ENCODE measurements around the gene WIPF3. TPM values are rescaled to one million over a fixed set of nuclear protein-coding genes. Genes with fewer than 3 reads are reported as not detected.

The WIPF3 gene
- total RNA-seq, 1 donor from 2014 or later: 0.37 TPM

- Mint-ChIP-seq H3K4me3 (ENCODE audit: unreplicated experiment) (no peak overlapping the region), H3K27ac (ENCODE audit: unreplicated experiment) (no peak overlapping the region), H3K4me1 (ENCODE audit: low read depth, unreplicated experiment) (no peaks in the 10 kb centered on the region), H3K36me3 (ENCODE audit: unreplicated experiment) (no peaks in the 10 kb centered on the region), H3K27me3 (ENCODE audit: unreplicated experiment) (peaks cover 19% of the 10 kb centered on the region), H3K9me3 (ENCODE audit: unreplicated experiment) (peaks cover 10% of the 10 kb centered on the region)
- TF ChIP-seq CTCF (IDR thresholded peaks at IDR 0.05; ENCODE audit: partially characterized antibody, unreplicated experiment): no peak
- DNase-seq: no peak
These were observed 4.4 kb upstream of the WIPF3 start for GRCh38 chr7:29801929-29802328.

GRCh38 chr7:29805031-29805430 is 1.3 kb upstream of the WIPF3 start:
- TF ChIP-seq CTCF (IDR thresholded peaks at IDR 0.05; ENCODE audit: partially characterized antibody, unreplicated experiment): no peak
- no peak overlapping the region for H3K27ac Mint-ChIP-seq (ENCODE audit: unreplicated experiment)
- no peaks in the 10 kb centered on the region for H3K36me3 Mint-ChIP-seq (ENCODE audit: unreplicated experiment)
- H3K9me3 Mint-ChIP-seq (ENCODE audit: unreplicated experiment): peaks cover 13% of the 10 kb centered on the region
- H3K4me1 Mint-ChIP-seq (ENCODE audit: low read depth, unreplicated experiment): no peaks in the 10 kb centered on the region
- DNase-seq: no peak
- H3K27me3 Mint-ChIP-seq (ENCODE audit: unreplicated experiment): peaks cover 28% of the 10 kb centered on the region
- no peak overlapping the region for H3K4me3 Mint-ChIP-seq (ENCODE audit: unreplicated experiment)

- peak overlapping the region; percentile 66 for H3K4me3 Mint-ChIP-seq (ENCODE audit: unreplicated experiment)
- DNase-seq: no peak
- peaks cover 13% of the 10 kb centered on the region for H3K9me3 Mint-ChIP-seq (ENCODE audit: unreplicated experiment)
- H3K27me3 Mint-ChIP-seq (ENCODE audit: unreplicated experiment): peaks cover 28% of the 10 kb centered on the region
- peak overlapping the region; percentile 15 for H3K27ac Mint-ChIP-seq (ENCODE audit: unreplicated experiment)
- H3K4me1 Mint-ChIP-seq (ENCODE audit: low read depth, unreplicated experiment): no peaks in the 10 kb centered on the region
- TF ChIP-seq CTCF (IDR thresholded peaks at IDR 0.05; ENCODE audit: partially characterized antibody, unreplicated experiment): no peak
- no peaks in the 10 kb centered on the region for H3K36me3 Mint-ChIP-seq (ENCODE audit: unreplicated experiment)
These were observed 461 bp upstream of the WIPF3 start for GRCh38 chr7:29805886-29806207.

GRCh38 chr7:29806995-29807841 is 910 bp downstream of the WIPF3 start:
- H3K4me3 Mint-ChIP-seq (ENCODE audit: unreplicated experiment): peak overlapping the region; percentile 73
- H3K9me3 Mint-ChIP-seq (ENCODE audit: unreplicated experiment): peaks cover 11% of the 10 kb centered on the region
- no peaks in the 10 kb centered on the region for H3K4me1 Mint-ChIP-seq (ENCODE audit: low read depth, unreplicated experiment)
- no peak for TF ChIP-seq CTCF (IDR thresholded peaks at IDR 0.05; ENCODE audit: partially characterized antibody, unreplicated experiment)
- H3K36me3 Mint-ChIP-seq (ENCODE audit: unreplicated experiment): no peaks in the 10 kb centered on the region
- no peak for DNase-seq
- no peak overlapping the region for H3K27ac Mint-ChIP-seq (ENCODE audit: unreplicated experiment)
- peaks cover 28% of the 10 kb centered on the region for H3K27me3 Mint-ChIP-seq (ENCODE audit: unreplicated experiment)

- DNase-seq: no peak
- H3K36me3 Mint-ChIP-seq (ENCODE audit: unreplicated experiment): no peaks in the 10 kb centered on the region
- H3K27ac Mint-ChIP-seq (ENCODE audit: unreplicated experiment): no peak overlapping the region
- H3K9me3 Mint-ChIP-seq (ENCODE audit: unreplicated experiment): peaks cover 10% of the 10 kb centered on the region
- peaks cover 32% of the 10 kb centered on the region for H3K27me3 Mint-ChIP-seq (ENCODE audit: unreplicated experiment)
- H3K4me1 Mint-ChIP-seq (ENCODE audit: low read depth, unreplicated experiment): no peaks in the 10 kb centered on the region
- TF ChIP-seq CTCF (IDR thresholded peaks at IDR 0.05; ENCODE audit: partially characterized antibody, unreplicated experiment): no peak
- H3K4me3 Mint-ChIP-seq (ENCODE audit: unreplicated experiment): no peak overlapping the region
These were observed 1.9 kb downstream of the WIPF3 start for GRCh38 chr7:29808075-29808801.
